Fibroblast of the conjunctiva (primary cell): Measurements from ENCODE around the gene STK24.

Experiments used
- DNase-seq: peaks from one replicate; pipeline ENCODE4 v3.0.0-alpha.2; 2010; ENCODE audit warnings: low read depth

The STK24 gene

GRCh38 chr13:98509271-98510155, 67.4 kb downstream of the STK24 start:
- peak; percentile 93 for DNase-seq

- DNase-seq: peak; percentile 86
These were observed 68.2 kb downstream of the STK24 start for GRCh38 chr13:98508685-98509084.

GRCh38 chr13:98508280-98508679, 68.6 kb downstream of the STK24 start:
- DNase-seq: no peak

- DNase-seq: no peak
These were observed 69.6 kb downstream of the STK24 start for GRCh38 chr13:98507282-98507797.

- no peak for DNase-seq
These were observed 70.1 kb downstream of the STK24 start for GRCh38 chr13:98506728-98507230.

- DNase-seq: no peak
These were observed 70.6 kb downstream of the STK24 start for GRCh38 chr13:98506322-98506721.

GRCh38 chr13:98505217-98505616, 71.7 kb downstream of the STK24 start:
- no peak for DNase-seq

GRCh38 chr13:98504371-98504963, 72.4 kb downstream of the STK24 start:
- DNase-seq: no peak

- no peak for DNase-seq
These were observed 72.9 kb downstream of the STK24 start for GRCh38 chr13:98504029-98504351.

- DNase-seq: no peak
These were observed 73.5 kb downstream of the STK24 start for GRCh38 chr13:98503175-98504028.

- no peak for DNase-seq
These were observed 75.9 kb downstream of the STK24 start for GRCh38 chr13:98500963-98501421.

GRCh38 chr13:98496966-98497365, 79.9 kb downstream of the STK24 start:
- no peak for DNase-seq

GRCh38 chr13:98496479-98496791, 80.5 kb downstream of the STK24 start:
- DNase-seq: no peak

GRCh38 chr13:98495627-98496478, 81.1 kb downstream of the STK24 start:
- DNase-seq: peak; percentile 31

GRCh38 chr13:98494769-98495168, 82.1 kb downstream of the STK24 start:
- no peak for DNase-seq

- no peak for DNase-seq
These were observed 83.7 kb downstream of the STK24 start for GRCh38 chr13:98493042-98493712.

GRCh38 chr13:98492335-98493041, 84.4 kb downstream of the STK24 start:
- DNase-seq: peak; percentile 70

GRCh38 chr13:98490866-98491265, 86.0 kb downstream of the STK24 start:
- DNase-seq: no peak

GRCh38 chr13:98490195-98490836, 86.6 kb downstream of the STK24 start:
- DNase-seq: no peak
